ENCODE results near the gene NRG2. TPM values are rescaled to one million over a fixed set of nuclear protein-coding genes. Genes with fewer than 3 reads are reported as not detected.

The NRG2 gene
- total and polyA plus RNA-seq, 2 of the 8 experiments (the other 6 are each of a cell fraction or from before 2014, with no cell fraction given) = 0.27 to 0.54 TPM

DNA sequence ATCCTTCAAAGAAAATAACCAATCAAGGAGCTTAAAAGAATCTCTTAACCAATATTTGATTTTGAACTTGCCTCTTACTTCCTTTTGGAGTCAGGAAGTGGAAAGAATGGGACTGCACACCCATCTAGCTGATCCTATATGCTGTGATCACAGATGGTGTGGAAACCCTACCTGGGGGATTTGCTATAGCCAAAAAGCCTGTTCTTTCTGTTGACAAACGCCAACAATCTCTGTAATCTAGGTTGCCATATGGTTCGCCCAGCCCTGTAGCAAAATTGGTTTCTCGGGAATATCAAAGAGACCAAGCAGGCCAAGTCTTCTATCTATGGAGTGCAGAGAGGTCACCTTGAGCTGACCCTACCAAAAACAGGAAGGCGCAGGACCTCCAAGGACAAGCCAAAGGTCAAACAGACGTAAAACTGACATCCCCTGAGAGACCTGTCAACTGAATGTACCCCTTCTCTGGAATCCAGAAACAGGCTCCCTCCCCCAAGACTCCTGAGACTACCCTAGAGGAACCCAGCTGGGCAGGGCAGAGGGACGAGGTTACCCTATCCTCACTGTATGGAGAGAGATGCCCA, 19.4 kb downstream of the NRG2 start:
- H3K27me3 ChIP-seq (replicated peaks in 1 of 4; ENCODE audit: control insufficient read depth in 3 of 4, extremely low read depth in 1 of 4, insufficient read depth in 3 of 4, low read length in 3 of 4) = no peaks in the 10 kb centered on the region; a peak in 2 of 7 replicates
- H3K4ac ChIP-seq (replicated peaks; ENCODE audit: insufficient read length, low read depth, low read length) = no peak overlapping the region
- H3K56ac ChIP-seq (replicated peaks; ENCODE audit: insufficient read length, low read depth, low read length) = no peak overlapping the region
- H3K79me1 ChIP-seq (ENCODE audit: low read depth, low read length) = no peaks in the 10 kb centered on the region
- no peak overlapping the region for H2BK120ac ChIP-seq (replicated peaks; ENCODE audit: low read depth, low read length)
- H4K5ac ChIP-seq (ENCODE audit: insufficient read length, low read depth, low read length) = no peak overlapping the region
- ChIA-PET POLR2A (ENCODE audit: partially characterized antibody) (no interaction called here), CTCF (ENCODE audit: partially characterized antibody) (interaction anchor here (1.0 to 2.6 kb wide), 2 partner anchors 20 to 182 kb away, joined by 4 to 5 read pairs; partner anchors contain the start of gene NRG2)
- H2BK20ac ChIP-seq (ENCODE audit: low read length) = no peak overlapping the region
- H2BK5ac ChIP-seq (ENCODE audit: low read depth, low read length) = no peak overlapping the region
- H2AFZ ChIP-seq (ENCODE audit: low read length) = no peak overlapping the region
- H3K18ac ChIP-seq (ENCODE audit: extremely low read depth, low read length) = no peak overlapping the region
- no peak overlapping the region for H3K4me2 ChIP-seq (ENCODE audit: insufficient read depth in 1 of 2, low read depth in 2 of 2, low read length in 2 of 2)
- WGBS, 2 experiments (ENCODE audit: extremely low coverage in 1 of 2, insufficient coverage in 1 of 2, insufficient read length in 1 of 2, insufficient replicate concordance in 2 of 2, low coverage in 1 of 2, low lambda C conversion rate in 2 of 2, missing lambda C conversion rate in 1 of 2) = 89% methylated on average over 6 of the region's 6 CpGs; no CpG with 5 or more reads in 1 of the 2 experiments
- H3K9ac ChIP-seq (replicated peaks in 1 of 4; ENCODE audit: extremely low read depth in 1 of 4, low read depth in 3 of 4, low read length in 3 of 4) = no peak overlapping the region
- FAIRE-seq (no peak), DNase-seq (ENCODE audit: low read depth in 1 of 2, low spot score in 2 of 2) (no peak)
- no peak overlapping the region for H3K23ac ChIP-seq (ENCODE audit: insufficient read length)
- no peak overlapping the region for H2BK12ac ChIP-seq (ENCODE audit: low read depth, low read length)
- H4K8ac ChIP-seq (ENCODE audit: extremely low read depth, insufficient read depth, low read length) = no peak overlapping the region
- H4K91ac ChIP-seq (replicated peaks; ENCODE audit: insufficient read length, low read length) = no peak overlapping the region
- H3K23me2 ChIP-seq (ENCODE audit: low read depth, low read length) = no peaks in the 10 kb centered on the region
- no peak overlapping the region for H2AK5ac ChIP-seq (ENCODE audit: low read depth, low read length)
- H3K79me2 ChIP-seq (ENCODE audit: control insufficient read depth in 1 of 2, insufficient read depth in 2 of 2, low read length in 2 of 2) = no peaks in the 10 kb centered on the region
- no peaks in the 10 kb centered on the region for H3K4me1 ChIP-seq (replicated peaks in 1 of 4; ENCODE audit: control insufficient read depth in 3 of 4, insufficient read depth in 4 of 4, low read length in 3 of 4)
- peaks cover 0 to 2% of the 10 kb centered on the region in 2 experiments for H4K20me1 ChIP-seq (replicated peaks in 1 of 2; ENCODE audit: control insufficient read depth in 1 of 2, insufficient read depth in 2 of 2, low read length in 2 of 2)
- no peak overlapping the region for H3K4me3 ChIP-seq (ENCODE audit: extremely low read depth in 1 of 4, insufficient read depth in 2 of 4, low read depth in 3 of 4, low read length in 4 of 4)
- no peaks in the 10 kb centered on the region for H3K9me3 ChIP-seq (ENCODE audit: insufficient read depth in 2 of 2, low read depth in 1 of 2, low read length in 1 of 2)
- no peak for TF ChIP-seq SP2 (IDR thresholded peaks at IDR 0.05; ENCODE audit: low read length)
- no peak for TF ChIP-seq RAD21 (IDR thresholded peaks at IDR 0.05 in 1 of 2, conservative IDR thresholded peaks at IDR 0.05 in 1 of 2; ENCODE audit: low read depth in 2 of 2, low read length in 2 of 2)
- no peak for TF ChIP-seq POLR2AphosphoS5 (IDR thresholded peaks at IDR 0.05; ENCODE audit: low read depth, low read length)
- TF ChIP-seq NRF1 (IDR thresholded peaks at IDR 0.05; ENCODE audit: low read depth, low read length) = no peak
- TF ChIP-seq CTBP2 (IDR thresholded peaks at IDR 0.05; ENCODE audit: borderline replicate concordance, insufficient read depth, insufficient read length, low read length) = no peak
- TF ChIP-seq EZH2 (IDR thresholded peaks at IDR 0.05; ENCODE audit: low read depth, low read length, severe bottlenecking) = no peak
- no peak for TF ChIP-seq RNF2 (IDR thresholded peaks at IDR 0.05; ENCODE audit: borderline replicate concordance, low read depth, low read length, missing control alignments, poor library complexity, severe bottlenecking)
- TF ChIP-seq YY1 (IDR thresholded peaks at IDR 0.05; ENCODE audit: low read depth, low read length) = no peak
- no peak overlapping the region for H3K27ac ChIP-seq (ENCODE audit: low read depth, low read length)
- H2BK15ac ChIP-seq (ENCODE audit: low read length) = no peak overlapping the region
- H3K36me3 ChIP-seq (ENCODE audit: control insufficient read depth in 2 of 4, insufficient read depth in 4 of 4, low read length in 3 of 4) = no peaks in the 10 kb centered on the region
- H3K14ac ChIP-seq (ENCODE audit: insufficient read length) = no peak overlapping the region

Measured in H1 (cell line).